ENCODE measurements around the gene CLDN11.

The CLDN11 gene

GRCh38 chr3:170417090-170417489 lies 1.6 kb upstream of the CLDN11 start:
- TF ChIP-seq BHLHE40 (IDR thresholded peaks at IDR 0.05; ENCODE audit: borderline replicate concordance) (no peak), LEF1 (IDR thresholded peaks at IDR 0.05; ENCODE audit: borderline replicate concordance) (no peak), ZNF384 (IDR thresholded peaks at IDR 0.05) (no peak), L3MBTL2 (conservative IDR thresholded peaks at IDR 0.05) (no peak), FOXM1 (IDR thresholded peaks at IDR 0.05; ENCODE audit: borderline replicate concordance) (no peak), FOXK2 (IDR thresholded peaks at IDR 0.05) (no peak), ARNT (IDR thresholded peaks at IDR 0.05) (no peak), HDGF (IDR thresholded peaks at IDR 0.05; ENCODE audit: borderline replicate concordance) (no peak), TARDBP (IDR thresholded peaks at IDR 0.05) (no peak), CTBP1 (IDR thresholded peaks at IDR 0.05; ENCODE audit: borderline replicate concordance) (no peak), SP1 (IDR thresholded peaks at IDR 0.05) (no peak)
- CTCF ChIA-PET, result no interaction called here
- POLR2A ChIA-PET, result no interaction called here
- no peak for DNase-seq (ENCODE audit: extremely low spot score)

- TF ChIP-seq ZNF384 (IDR thresholded peaks at IDR 0.05), result no peak
- no peak for TF ChIP-seq SUZ12 (IDR thresholded peaks at IDR 0.05)
- TF ChIP-seq PKNOX1 (IDR thresholded peaks at IDR 0.05), result no peak
- no peak for TF ChIP-seq TARDBP (IDR thresholded peaks at IDR 0.05)
- no peak for TF ChIP-seq CTBP1 (IDR thresholded peaks at IDR 0.05; ENCODE audit: borderline replicate concordance)
- TF ChIP-seq HDGF (IDR thresholded peaks at IDR 0.05; ENCODE audit: borderline replicate concordance), result no peak
- no peak for TF ChIP-seq L3MBTL2 (conservative IDR thresholded peaks at IDR 0.05)
- TF ChIP-seq FOXM1 (IDR thresholded peaks at IDR 0.05; ENCODE audit: borderline replicate concordance), result no peak
- no peak for TF ChIP-seq NFRKB (IDR thresholded peaks at IDR 0.05)
- TF ChIP-seq ARNT (IDR thresholded peaks at IDR 0.05), result no peak
- TF ChIP-seq FOXA1 (IDR thresholded peaks at IDR 0.05), result no peak
- no peak for TF ChIP-seq FOXK2 (IDR thresholded peaks at IDR 0.05)
- no peak for TF ChIP-seq ELF4 (IDR thresholded peaks at IDR 0.05)
- no peak for TF ChIP-seq BHLHE40 (IDR thresholded peaks at IDR 0.05; ENCODE audit: borderline replicate concordance)
- no peak for TF ChIP-seq LEF1 (IDR thresholded peaks at IDR 0.05; ENCODE audit: borderline replicate concordance)
- TF ChIP-seq SP1 (IDR thresholded peaks at IDR 0.05), result no peak
- POLR2A ChIA-PET, result no interaction called here
- no peak for DNase-seq (ENCODE audit: extremely low spot score)
- CTCF ChIA-PET, result no interaction called here
Measured at GRCh38 chr3:170419557-170420087, 954 bp downstream of the CLDN11 start.

- ChIA-PET POLR2A (no interaction called here), CTCF (no interaction called here)
- DNase-seq (ENCODE audit: extremely low spot score), result no peak
- TF ChIP-seq ARNT (IDR thresholded peaks at IDR 0.05) (no peak), FOXK2 (IDR thresholded peaks at IDR 0.05) (no peak), BHLHE40 (IDR thresholded peaks at IDR 0.05; ENCODE audit: borderline replicate concordance) (no peak)
Measured at GRCh38 chr3:170420307-170420821, 1.7 kb downstream of the CLDN11 start.

- ChIA-PET CTCF (no interaction called here), POLR2A (no interaction called here)
Measured at GRCh38 chr3:170421111-170421641, 2.5 kb downstream of the CLDN11 start.

GRCh38 chr3:170421758-170422157 lies 3.1 kb downstream of the CLDN11 start:
- ChIA-PET POLR2A (no interaction called here), CTCF (no interaction called here)
- no peak for DNase-seq (ENCODE audit: extremely low spot score)
- TF ChIP-seq L3MBTL2 (conservative IDR thresholded peaks at IDR 0.05) (no peak), CTBP1 (IDR thresholded peaks at IDR 0.05; ENCODE audit: borderline replicate concordance) (no peak), SP1 (IDR thresholded peaks at IDR 0.05) (no peak), BHLHE40 (IDR thresholded peaks at IDR 0.05; ENCODE audit: borderline replicate concordance) (no peak)

More at GRCh38 chr3:170421111-170421641, 2.5 kb downstream of the CLDN11 start:
- TF ChIP-seq L3MBTL2 (conservative IDR thresholded peaks at IDR 0.05) (no peak), ELF4 (IDR thresholded peaks at IDR 0.05) (no peak), FOXM1 (IDR thresholded peaks at IDR 0.05; ENCODE audit: borderline replicate concordance) (no peak), TARDBP (IDR thresholded peaks at IDR 0.05) (no peak), NFRKB (IDR thresholded peaks at IDR 0.05) (no peak), LEF1 (IDR thresholded peaks at IDR 0.05; ENCODE audit: borderline replicate concordance) (no peak), SP1 (IDR thresholded peaks at IDR 0.05) (no peak), PKNOX1 (IDR thresholded peaks at IDR 0.05) (no peak), FOXA1 (IDR thresholded peaks at IDR 0.05) (no peak), FOXK2 (IDR thresholded peaks at IDR 0.05) (no peak), BHLHE40 (IDR thresholded peaks at IDR 0.05; ENCODE audit: borderline replicate concordance) (no peak), ZNF384 (IDR thresholded peaks at IDR 0.05) (no peak)
- no peak for DNase-seq (ENCODE audit: extremely low spot score)

- TF ChIP-seq FOXA1 (IDR thresholded peaks at IDR 0.05), result no peak
- no peak for TF ChIP-seq FOXM1 (IDR thresholded peaks at IDR 0.05; ENCODE audit: borderline replicate concordance)
- no peak for TF ChIP-seq LEF1 (IDR thresholded peaks at IDR 0.05; ENCODE audit: borderline replicate concordance)
- no peak for TF ChIP-seq TARDBP (IDR thresholded peaks at IDR 0.05)
- DNase-seq (ENCODE audit: extremely low spot score), result no peak
- CTCF ChIA-PET, result no interaction called here
- POLR2A ChIA-PET, result no interaction called here
Measured at GRCh38 chr3:170423001-170423615, 4.4 kb downstream of the CLDN11 start.

- POLR2A ChIA-PET, result no interaction called here
- TF ChIP-seq PKNOX1 (IDR thresholded peaks at IDR 0.05) (no peak), BHLHE40 (IDR thresholded peaks at IDR 0.05; ENCODE audit: borderline replicate concordance) (no peak), TARDBP (IDR thresholded peaks at IDR 0.05) (no peak), L3MBTL2 (conservative IDR thresholded peaks at IDR 0.05) (no peak)
- CTCF ChIA-PET, result no interaction called here
- no peak for DNase-seq (ENCODE audit: extremely low spot score)
Measured at GRCh38 chr3:170424879-170425278, 6.2 kb downstream of the CLDN11 start.
